Measurements from ENCODE around the gene NARF.
"Not testable (repeated sequence)": the region's sequence is repeated elsewhere in the genome, so short reads cannot be mapped to it uniquely, and the experiment has no call there.

Gene NARF

GRCh38 chr17:82447876-82448275 is 10.7 kb upstream of the NARF start:
- no peak for DNase-seq

DNA sequence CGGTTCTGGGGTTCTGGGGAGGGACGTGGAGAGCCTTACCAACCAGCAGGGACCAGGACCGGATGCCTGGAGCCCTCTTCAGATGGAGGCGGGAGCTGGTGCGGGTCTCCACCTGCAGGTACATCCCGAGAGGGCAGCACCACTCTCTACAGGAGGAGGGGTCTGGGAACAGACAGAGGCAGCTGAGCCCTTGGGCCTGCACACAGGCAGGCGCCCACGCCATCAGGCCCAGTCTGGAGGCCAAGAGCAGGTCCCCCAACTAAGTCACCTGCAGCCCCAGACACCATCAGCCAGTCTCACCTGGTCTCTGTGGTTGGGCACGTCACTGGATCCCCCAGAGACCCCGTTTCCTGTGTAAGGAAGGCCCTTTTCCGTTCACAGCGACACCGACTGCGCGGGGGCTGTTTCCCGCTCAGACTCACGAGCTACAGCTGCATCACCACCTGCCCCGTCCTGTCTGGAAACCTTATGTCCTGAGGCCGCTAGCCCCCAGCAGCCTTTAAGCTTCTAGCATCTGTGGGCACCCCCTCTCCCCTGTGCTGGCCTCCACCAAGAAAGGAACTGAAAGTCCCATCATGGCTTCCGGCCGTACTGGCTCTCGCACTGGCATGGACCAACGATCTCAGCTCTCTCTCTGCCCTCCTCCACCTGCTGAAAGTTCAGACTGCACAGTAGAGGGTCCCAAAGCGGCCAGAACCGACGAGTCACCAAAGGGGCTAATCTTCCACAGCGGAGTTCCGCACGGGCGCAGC is 9.2 kb upstream of the NARF start:
- DNase-seq: no peak

DNA sequence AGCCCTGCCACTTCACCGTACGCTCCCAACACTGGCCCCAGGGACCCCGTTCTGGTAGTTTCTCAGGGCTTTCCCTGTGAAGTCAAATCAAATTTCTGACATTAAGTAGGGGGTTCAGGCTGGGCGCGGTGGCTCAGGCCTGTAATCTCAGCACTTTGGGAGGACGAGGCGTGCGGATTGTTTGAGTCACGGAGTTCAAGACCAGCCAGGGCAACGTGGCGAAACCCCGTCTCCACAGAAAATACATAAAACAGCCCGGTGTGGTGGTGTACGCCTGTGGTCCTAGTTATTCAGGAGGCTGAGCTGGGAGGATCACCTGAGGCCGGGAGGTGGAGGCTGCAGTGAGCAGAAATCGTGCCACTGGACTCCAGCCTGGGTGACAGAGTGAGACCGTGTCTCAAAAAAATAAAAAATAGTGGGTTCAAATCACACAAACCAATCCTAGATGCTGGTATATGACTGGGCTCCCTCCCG is 8.6 kb upstream of the NARF start:
- no peak for DNase-seq

- DNase-seq: no peak
Observed at GRCh38 chr17:82450357-82451106, 8.0 kb upstream of the NARF start, which contains the start of gene CYBC1. Gene CYBC1 (minus strand): TSS chr17:82450752. CDS start chr17:82449254, 1,498 bp downstream.

GRCh38 chr17:82452162-82452561 is 6.4 kb upstream of the NARF start:
- no peak for DNase-seq

- not testable (repeated sequence) for DNase-seq
Observed at GRCh38 chr17:82453151-82453550, 5.4 kb upstream of the NARF start.

DNA sequence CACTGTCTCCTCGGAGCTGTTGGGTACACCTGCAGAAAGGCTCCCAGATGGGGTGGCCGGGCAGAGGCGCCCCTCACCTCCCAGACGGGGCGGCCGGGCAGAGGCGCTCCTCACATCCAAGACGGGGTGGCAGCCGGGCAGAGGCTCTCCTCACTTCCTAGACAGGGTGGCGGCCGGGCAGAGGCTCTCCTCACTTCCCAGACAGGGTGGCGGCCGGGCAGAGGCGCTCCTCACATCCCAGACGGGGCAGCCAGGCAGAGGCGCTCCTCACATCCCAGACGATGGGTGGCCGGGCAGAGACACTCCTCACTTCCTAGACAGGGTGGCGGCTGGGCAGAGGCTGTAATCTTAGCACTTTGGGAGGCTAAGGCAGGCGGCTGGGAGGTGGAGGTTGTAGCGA is 4.8 kb upstream of the NARF start:
- DNase-seq: not testable (repeated sequence)

DNA sequence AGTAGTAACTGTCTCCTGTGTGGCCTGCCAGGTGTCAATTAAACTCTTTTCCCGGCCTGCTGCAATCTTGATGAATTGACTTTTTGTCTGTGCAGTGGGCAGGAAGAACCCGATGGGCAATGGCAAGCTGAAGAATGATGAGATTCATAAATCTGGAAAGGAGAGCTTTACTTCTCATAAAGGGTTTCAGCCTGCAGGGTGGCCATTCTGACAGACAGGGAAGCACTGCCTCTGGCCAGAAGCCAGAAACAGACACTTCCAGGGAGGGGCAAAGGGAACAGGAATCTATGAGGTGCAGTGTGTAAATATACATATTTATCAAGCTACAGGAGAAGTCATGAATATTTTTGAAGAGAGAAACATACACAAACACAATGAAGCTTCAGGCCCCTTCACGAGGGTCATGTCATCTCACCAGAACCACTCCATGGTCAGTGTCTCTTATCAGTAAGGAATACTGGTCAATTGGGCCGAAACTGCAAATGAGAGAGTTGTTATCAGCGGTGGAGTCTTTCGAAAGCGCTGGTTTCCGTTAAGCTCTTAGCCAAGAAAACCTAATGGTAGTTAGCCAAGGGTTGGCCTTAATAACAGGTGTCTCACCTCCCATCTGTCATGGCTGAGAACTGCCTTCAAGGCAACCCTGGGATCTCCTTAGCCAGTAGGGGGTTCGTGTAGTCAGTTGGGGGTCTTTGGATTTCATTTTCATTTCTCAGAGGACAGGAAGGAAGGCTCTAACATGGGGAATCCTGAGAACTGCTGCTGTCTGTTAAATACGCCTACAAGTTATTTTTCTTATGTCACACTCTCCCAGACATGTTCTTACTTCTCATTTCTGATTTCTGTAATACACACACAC is 1.2 kb upstream of the NARF start:
- no peak for DNase-seq

GRCh38 chr17:82457929-82458178 is 687 bp upstream of the NARF start:
- DNase-seq: no peak

DNA sequence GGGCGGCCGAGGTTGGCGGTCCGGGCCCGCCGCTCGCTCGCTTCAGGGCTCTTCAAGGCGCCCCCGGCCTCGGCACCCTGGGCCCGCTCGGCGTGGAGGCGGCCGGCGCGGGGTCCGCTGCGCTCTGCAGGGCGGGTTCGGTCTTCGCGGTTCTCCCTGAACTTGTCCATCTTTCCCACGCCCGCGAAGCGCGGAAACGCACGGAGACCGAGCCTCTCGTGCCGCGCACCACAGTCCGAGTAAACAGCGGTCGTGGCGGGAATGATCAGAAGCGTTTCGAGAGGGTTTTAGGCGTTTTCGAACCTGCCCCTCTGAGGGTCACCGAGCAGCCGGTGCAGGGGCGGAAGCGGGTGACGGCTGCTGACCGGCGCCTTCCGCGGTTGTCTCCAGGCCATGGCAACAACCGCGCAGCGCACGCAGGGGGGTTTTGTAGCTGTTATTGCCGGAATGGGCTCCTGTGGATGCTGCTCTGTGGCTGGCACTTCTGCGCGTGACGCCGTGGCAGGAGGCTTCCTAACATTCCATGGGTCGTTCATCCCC is 414 bp downstream of the NARF start:
- no peak for DNase-seq

DNA sequence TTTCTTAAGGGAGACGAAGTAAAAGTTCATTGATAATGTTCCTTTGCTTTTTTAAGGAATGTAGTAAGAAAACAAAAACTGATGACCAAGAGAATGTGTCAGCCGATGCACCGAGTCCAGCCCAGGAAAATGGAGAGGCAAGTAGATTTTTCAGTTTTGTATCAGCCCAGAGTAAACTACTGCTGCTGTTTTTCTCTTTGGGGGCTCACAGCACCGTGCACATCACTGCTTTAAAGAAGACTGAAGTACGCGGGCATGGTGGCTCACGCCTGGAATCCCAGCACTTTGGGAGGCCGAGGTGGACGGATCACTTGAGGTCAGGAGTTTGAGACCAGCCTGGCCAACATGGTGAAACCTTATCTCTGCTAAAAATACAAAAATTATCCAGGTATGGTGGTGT is 1.4 kb downstream of the NARF start:
- not testable (repeated sequence) for DNase-seq

DNA sequence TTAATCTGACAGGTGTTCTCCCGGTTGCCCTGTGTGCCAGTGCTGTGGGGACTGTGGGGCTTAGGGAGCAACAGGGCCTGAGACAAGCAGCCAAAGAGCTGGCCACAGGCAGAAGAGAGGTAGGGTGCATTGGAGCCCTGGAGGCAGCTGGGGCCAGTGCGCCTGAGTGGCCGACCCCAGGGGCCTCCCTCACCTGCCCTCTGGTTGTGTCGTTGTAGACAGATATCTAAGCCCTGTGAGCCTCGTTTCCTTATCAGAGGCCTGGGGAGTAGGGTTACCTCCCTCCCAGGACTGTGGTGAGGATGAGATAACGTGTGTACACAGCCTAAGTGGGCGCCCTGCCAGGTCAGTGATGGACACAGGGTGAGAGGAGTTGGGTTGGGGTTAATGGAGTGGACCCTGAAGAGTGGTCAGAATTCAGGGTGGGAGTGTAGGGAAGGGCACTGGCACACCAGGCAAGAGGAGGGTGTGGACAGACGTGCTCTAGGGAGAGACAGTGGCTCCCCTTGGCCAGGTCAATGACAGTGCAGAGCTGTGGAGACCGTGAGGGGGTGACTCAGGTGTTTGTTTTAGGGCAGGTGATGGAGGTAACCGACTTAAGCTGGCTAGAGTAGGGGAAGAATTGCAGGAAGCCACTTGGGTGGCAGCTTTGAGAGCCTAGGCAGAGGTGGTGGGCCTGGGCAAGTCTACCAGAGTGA is 3.4 kb downstream of the NARF start:
- DNase-seq: no peak

DNA sequence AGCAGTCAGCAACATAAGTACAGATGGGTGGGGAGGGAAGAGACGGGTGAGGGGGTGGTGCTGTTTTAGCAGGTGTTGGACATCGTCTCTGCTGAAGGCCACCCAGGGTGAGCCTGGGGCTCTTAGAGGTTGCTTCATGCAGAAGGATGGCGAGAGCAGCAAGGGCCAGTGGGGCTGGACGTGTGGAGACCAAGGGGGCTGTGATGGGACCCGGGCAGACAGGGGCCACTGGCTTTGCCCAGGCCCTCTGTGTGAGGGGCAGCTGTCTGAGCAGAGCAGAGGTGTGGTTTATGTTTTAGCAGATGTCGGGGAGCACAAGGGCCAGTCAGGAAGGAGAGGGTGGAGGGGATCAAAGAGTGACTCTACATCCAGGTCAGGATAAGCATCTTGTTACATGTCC is 4.8 kb downstream of the NARF start:
- DNase-seq: no peak

DNA sequence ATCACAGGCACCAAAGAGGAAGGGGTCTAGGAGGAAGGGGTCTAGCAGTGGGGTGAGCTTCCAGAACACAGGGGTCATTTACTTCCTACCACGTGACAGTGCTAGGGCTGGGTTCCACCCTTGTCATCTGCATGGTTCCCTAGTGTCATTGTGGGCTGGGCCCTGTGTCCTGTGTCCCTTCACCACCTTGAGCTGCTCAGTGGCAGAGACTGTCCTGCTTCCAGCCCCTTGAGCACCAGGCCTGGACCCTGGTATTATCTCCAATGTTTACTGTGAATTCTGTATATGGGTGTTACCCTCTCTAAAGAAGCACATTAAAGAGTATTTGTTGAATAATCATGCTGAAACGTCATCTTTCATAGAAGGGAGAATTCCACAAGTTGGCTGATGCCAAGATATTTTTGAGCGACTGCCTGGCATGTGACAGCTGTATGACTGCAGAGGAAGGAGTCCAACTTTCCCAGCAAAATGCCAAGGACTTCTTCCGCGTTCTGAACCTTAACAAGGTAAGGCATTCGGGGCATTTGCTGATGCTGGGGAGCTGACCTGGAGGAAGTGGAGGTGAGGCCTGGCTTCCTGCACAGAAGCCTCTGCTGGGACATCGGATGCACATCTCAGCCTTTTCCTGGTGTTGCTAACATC is 5.5 kb downstream of the NARF start:
- no peak for DNase-seq

DNA sequence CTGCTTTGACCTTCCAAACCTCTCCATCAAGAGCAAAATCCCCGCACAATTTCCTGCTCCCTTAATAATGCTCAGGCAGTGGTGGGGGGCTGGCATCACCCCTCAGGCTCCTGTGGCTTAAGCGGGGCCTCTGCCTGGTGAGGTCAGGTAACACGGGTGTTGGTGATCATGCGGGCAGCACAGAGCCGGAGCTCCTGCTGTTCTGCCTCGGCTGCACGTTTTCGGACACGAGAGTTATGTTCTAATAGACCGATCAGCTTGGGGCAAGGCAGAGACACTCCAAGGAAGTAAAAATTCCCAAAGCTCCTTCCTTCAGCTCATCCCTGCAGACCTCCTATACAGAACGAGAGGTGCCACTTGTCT is 6.0 kb downstream of the NARF start:
- DNase-seq: no peak

DNA sequence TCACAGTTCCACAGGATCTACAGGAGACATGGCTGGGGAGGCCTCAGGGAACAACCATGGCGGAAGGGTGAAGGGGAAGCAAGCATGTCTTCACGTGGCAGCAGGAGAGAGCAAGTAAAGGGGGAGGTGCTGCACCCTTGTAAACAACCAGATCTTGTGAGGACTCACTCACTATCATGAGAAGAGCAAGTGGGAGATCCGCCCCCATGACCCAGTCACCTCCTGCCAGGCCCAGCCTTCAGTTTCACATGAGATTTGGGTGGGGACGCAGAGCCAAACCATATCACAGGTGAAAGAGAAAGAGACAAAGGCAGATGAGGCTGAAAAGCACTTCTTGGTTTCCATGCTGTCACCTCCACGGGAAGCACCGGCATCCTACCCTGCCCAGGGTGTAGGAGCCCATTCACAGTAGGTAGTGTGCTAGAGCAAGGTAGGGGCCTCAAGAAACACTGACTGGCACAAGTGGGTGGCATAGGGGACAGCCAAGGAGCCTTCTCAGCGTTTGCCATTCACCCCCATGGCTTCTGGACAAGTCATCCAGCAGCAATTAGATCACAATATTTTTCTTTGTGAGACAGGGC is 6.6 kb downstream of the NARF start:
- no peak for DNase-seq

DNA sequence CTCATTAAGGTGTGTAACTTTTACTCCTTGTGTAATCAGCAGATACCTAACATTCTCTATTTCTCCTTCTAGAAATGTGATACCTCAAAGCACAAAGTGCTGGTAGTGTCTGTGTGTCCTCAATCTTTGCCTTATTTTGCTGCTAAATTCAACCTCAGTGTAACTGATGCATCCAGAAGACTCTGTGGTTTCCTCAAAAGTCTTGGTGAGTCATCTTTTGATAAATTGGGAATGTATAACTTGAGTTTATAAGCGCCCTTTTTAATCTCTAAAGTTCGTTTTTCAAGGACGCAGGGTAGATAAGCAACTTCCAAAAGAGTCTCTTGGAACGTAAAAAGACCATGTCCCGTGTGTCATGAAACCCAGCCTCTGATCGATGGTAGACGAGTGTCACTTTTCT is 10.2 kb downstream of the NARF start:
- no peak for DNase-seq

GRCh38 chr17:82470065-82470464 is 11.5 kb downstream of the NARF start:
- no peak for DNase-seq

DNA sequence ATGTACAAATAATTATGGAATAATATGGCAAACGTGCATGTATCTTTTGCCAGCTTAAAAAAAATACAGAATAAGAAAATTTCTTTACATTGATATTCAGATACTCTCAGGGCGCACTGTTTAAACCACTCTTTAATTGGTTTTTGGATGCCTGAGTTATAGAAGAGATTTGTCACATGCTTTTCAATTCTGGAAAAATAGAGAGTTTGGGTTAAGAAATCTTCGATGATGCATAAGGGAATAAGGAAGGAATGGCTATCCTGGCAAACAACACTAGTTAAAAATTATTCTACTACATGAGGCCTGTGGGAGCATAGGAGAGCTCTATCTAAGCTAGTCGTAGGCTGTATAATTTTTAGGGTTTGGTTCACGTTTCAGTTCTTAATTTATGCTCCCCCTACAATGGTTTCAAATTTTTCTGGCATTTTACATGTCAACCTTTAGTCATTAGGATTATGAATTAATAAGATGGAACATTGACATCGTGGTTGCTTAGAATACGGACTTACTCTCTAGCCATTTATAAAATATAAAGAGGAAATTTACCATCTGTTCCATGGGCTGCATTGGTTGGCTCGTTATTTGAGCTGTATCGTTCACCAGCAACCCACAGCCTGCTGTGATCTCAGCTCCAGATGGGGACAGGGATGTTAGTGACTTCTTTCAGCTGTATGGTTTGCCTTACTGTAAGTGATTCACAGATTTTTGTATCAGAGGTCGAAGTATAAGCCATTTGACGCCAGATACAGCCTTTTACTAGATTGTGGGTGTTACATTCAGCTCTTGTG is 15.9 kb downstream of the NARF start:
- no peak for DNase-seq

- DNase-seq: no peak
Observed at GRCh38 chr17:82475458-82475857, 16.9 kb downstream of the NARF start.

DNA sequence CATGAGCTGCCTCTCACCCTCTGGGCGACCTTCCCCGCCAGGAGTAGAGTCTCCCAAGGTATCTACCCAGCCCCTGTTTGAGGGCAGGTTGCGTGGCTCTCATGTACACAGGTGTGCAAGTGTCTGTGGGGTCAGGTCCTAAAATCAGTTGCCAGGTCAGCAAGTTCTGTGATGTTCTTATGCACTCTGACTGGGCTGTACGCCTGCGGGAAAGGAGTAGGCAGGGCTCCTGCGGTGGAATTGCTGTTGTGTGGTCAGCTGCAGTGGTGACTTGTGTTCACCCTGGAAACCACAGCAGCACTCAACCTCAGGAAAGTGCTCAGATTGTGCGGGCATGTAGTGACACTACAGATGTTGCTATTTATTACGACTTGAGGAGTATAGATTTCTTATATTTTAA is 19.4 kb downstream of the NARF start:
- DNase-seq: no peak
